ENCODE data around the gene RTN3.
"Not testable (repeated sequence)": the region's sequence is repeated elsewhere in the genome, so short reads cannot be mapped to it uniquely, and the experiment has no call there.

The RTN3 gene

GRCh38 chr11:63769042-63769713 lies 87.9 kb downstream of the RTN3 start:
- no peak for DNase-seq (ENCODE audit: low read depth)

- no peak for DNase-seq (ENCODE audit: low read depth)
Measured at GRCh38 chr11:63769714-63770455, 88.6 kb downstream of the RTN3 start.

DNA sequence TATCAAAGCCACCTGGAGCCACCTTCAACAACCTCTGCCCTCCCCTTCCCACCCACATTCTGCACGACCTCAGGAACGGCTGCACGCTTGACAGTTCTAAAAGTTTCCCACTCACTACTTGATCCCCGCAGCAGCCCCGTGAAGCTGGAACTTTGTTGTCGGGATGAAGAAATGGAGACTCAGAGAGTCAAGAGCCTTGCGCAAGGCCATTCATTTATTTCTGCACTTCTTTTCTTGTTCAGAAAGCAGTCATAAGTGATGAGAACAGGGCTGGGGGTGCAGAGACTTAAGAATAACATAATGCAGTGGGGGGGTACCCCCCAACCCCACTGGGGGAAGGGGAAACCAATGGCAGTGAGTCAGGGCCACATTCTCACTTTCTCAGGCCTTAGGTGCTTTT lies 89.5 kb downstream of the RTN3 start:
- no peak for DNase-seq (ENCODE audit: low read depth)

- DNase-seq (ENCODE audit: low read depth) = not testable (repeated sequence)
Measured at GRCh38 chr11:63771741-63772318, 90.5 kb downstream of the RTN3 start.

DNA sequence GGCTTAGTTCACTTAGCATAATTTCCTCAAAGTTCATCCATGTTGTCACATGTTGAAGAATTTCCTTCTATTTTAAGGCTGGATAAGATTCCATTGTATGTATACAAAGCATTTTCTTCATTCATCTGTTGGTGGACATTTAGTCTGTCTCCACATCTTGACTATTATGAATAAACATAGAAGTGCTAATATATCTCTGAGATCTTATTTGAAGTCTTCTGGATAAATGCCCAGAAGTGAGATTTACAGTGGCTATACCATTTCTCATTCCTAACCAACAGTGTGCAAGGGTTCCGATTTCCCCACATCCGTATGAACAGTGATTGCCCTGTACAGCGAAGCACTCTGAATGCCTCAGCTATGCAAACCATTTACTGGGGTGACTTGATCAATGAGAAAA lies 93.9 kb downstream of the RTN3 start:
- no peak for DNase-seq (ENCODE audit: low read depth)

DNA sequence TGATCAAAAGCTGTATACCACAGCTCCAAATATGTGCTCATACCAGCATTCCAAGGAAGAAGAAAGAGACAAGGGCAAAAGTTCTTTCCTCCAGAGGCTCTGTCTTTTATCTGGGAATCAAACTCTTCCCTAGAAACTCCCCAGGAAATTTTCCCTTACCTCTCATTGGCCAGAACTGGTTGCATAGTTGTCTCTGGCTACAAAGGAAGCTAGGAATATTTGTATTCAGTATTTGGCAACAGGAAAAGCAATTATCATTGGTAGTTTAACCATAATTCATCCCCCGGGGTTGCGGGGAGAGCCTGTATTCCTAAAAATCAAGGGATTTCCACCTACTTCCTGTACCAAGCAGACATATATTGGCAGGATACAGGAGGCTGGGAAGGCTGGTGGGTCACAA lies 97.7 kb downstream of the RTN3 start:
- DNase-seq (ENCODE audit: low read depth) = no peak

DNA sequence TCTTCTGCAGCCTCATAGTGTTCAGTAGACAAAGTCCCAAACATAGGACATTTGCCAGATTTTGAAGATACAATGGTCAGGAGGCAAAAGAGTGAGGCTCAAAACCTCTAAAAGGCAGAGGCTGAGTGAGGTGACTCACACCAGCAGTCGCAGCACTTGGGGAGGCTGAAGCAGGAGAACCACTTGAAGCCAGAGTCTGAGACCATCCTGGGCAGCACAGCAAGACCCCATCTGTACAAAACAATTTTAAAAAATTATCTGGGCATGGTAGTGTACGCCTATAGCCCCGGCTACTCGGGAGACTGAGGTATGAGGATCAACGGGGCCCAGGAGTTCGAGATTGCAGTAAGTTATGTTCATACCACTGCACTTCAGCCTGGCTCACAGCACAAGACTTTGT lies 101.4 kb downstream of the RTN3 start:
- DNase-seq (ENCODE audit: low read depth) = no peak

DNA sequence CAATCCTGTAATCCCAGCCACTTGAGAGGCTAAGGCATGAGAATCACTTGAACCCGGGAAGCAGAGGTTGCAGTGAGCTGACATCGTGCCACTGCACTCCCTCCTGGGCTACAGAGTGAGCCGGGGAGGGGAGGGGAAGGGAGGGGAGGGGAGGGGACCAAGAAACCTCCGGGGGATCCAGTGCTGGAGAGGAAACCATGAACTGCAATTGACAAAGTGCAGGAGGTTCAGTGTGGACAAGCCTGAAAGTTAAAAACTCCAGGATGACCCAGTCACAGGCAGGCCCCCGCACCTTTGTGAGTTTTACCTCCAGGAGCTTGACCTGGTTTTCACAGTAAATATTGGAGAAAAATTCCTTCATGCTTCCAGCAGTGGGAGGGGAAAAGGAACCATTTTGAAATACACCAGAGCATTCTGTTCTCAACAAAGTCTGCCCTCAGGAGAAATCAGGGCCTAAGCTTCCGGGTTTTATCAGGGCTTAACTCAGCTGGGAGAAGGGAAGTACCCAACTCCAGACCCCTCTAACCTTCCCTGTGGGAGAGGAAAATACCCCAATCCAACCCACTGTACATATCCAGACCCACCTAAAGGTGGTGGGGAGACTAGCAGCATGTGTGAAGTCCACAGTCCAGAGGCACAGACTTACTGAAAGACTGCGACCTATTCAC lies 102.8 kb downstream of the RTN3 start:
- no peak for DNase-seq (ENCODE audit: low read depth)

GRCh38 chr11:63785823-63786222 lies 104.5 kb downstream of the RTN3 start:
- DNase-seq (ENCODE audit: low read depth) = no peak

DNA sequence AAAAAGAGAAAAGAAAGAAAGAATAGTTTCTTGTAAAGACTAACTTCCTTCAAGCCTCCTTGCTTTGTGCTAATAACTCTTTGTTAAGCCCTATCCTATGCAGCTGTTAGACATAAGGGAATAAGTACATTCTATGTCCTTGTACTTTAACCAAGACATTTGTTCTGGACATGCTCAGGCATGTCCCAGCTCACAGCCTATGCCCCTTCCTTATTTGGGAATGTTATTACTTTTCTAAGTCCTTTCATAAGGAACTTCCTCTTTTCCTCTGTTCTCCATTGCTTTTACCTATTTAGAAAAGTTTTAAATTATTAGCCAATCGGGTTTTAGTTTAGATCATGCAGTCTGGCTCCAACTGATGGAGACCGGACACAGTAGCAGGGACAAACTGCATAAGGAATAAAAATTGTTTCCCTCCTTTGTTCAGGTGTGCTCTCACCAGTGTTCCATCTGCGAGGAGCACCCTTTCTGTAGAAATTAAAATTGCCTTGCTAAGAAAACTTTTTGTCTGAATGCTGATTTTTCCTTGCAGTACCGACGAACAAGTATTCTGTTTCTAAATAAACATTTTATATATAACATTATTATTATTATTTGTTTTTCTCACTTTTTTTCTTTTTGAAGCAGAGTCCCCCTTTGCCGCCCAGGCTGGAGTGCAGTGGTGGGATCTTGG lies 110.3 kb downstream of the RTN3 start:
- no peak for DNase-seq (ENCODE audit: low read depth)

GRCh38 chr11:63793161-63793560 lies 111.9 kb downstream of the RTN3 start:
- no peak for DNase-seq (ENCODE audit: low read depth)

GRCh38 chr11:63795066-63795465 lies 113.8 kb downstream of the RTN3 start:
- DNase-seq (ENCODE audit: low read depth) = no peak

- no peak for DNase-seq (ENCODE audit: low read depth)
Measured at GRCh38 chr11:63800921-63801320, 119.6 kb downstream of the RTN3 start.

DNA sequence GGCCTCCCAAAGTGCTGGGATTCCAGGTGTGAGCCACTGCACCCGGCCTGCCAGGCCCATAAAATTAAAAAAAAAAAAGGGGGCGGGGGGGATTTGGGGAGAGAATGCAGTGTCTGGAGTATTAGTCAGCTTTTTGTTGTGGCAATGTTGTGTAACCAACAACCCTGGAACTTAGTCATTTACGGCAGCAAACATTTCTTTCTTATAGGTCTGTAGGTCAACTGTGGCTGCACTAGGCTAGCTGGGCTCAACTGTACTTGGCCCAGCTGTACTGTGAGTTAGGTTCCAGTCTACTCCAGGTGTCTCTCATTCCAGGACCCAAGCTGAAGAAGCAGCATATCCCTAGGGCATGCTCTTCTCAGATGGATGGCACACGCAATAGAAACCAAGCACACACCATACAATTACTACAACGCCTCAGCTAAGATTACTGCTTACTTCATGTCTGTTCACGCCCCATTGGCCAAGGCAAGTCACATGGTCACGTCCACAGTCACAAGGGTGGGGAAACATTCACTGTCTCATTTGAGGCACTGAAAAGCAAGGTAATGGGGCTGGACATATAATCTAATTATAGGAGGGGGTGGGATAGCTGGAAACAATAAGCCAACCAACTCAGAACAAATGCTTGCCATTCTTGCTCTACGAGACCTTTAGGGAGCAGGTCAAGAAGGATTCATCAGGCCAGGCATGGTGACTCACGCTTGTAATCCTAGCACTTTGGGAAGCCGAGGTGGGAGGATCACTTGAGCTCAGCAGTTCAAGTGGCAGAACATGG lies 121.5 kb downstream of the RTN3 start:
- no peak for DNase-seq (ENCODE audit: low read depth)

DNA sequence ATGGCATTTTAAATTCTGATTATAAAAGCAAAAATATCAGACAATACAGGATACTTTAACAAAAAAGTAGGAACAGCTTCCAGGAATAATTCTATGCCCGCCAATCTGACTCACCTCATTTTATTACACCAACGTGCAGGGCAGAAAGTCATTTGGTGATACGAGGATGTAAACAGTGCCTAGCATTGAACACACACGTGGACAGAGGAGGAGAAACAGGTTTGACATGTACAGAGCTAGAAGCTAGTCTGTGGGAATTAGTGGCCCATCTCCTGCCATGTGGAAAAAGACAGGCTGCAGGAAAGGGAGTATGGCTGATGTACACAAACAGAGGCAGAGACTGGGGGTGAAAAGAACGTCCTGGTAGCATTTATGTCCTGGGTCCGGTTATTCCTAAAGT lies 123.0 kb downstream of the RTN3 start:
- DNase-seq (ENCODE audit: low read depth) = no peak

DNA sequence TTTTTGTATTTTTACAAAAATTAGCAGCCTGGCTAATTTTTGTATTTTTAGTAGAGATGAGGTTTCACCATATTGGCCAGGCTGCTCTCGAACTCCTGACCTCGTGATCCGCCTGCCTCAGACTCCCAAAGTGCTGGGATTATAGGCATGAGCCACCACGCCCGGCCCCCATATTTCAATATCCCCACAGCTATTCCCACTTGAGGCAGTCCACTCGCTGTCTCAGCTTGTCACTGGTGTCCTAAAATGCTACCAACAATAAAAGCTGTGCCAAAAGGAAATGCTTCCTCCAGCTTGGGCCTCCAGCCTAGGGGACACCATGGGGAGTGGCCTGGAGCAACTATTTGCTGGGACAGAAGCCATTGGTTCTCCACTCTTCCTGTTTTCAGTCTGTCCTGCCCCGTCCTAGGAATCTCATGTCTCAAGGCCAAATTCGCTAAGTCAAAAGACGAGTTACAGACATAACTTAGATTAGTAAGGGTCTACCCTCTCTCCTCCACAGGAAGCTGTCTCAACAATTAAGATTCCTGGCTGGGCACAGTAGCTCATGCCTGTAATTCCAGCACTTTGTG lies 124.6 kb downstream of the RTN3 start:
- no peak for DNase-seq (ENCODE audit: low read depth)

All from CMK (cell line).